ENCODE results near the gene BAZ2B. TPM values are rescaled to one million over a fixed set of nuclear protein-coding genes. Genes with fewer than 3 reads are reported as not detected.

Gene BAZ2B
- total RNA-seq, 2 experiments from 2014 or later: 3.7 to 11.8 TPM

GRCh38 chr2:159591221-159591620 lies 25.1 kb downstream of the BAZ2B start:
- intact Hi-C loops (cut with micrococcal nuclease; ENCODE audit: unreplicated experiment): no loop called here
- no TSS peak for BruUV-seq (replicated peaks)

DNA sequence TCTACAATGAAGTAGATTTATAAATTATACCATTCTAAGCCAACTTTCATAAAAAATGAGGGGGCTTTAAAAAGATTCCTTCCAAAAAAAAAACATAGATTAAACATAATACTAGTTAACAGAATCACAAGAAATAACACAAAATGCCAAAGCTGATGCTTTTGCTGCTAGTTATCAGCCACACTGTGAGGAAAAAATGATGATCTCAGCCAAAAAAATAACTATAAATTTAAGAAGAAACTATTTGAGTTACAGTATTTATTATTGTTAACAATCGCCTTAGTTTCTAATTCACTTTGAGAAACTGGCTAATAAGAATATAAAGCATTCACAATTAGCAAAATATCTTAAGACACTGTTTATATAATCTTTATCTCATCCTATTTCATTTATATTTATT lies 27.1 kb downstream of the BAZ2B start:
- no peak overlapping the region for H3K4me2 ChIP-seq (ENCODE audit: low read length)
- no peak overlapping the region for H3K27ac ChIP-seq (ENCODE audit: low read depth, low read length, poor library complexity, severe bottlenecking)
- TF ChIP-seq EZH2phosphoT487 (IDR thresholded peaks at IDR 0.05; ENCODE audit: borderline replicate concordance, low read depth, low read length): no peak
- TF ChIP-seq, protein P1, sequence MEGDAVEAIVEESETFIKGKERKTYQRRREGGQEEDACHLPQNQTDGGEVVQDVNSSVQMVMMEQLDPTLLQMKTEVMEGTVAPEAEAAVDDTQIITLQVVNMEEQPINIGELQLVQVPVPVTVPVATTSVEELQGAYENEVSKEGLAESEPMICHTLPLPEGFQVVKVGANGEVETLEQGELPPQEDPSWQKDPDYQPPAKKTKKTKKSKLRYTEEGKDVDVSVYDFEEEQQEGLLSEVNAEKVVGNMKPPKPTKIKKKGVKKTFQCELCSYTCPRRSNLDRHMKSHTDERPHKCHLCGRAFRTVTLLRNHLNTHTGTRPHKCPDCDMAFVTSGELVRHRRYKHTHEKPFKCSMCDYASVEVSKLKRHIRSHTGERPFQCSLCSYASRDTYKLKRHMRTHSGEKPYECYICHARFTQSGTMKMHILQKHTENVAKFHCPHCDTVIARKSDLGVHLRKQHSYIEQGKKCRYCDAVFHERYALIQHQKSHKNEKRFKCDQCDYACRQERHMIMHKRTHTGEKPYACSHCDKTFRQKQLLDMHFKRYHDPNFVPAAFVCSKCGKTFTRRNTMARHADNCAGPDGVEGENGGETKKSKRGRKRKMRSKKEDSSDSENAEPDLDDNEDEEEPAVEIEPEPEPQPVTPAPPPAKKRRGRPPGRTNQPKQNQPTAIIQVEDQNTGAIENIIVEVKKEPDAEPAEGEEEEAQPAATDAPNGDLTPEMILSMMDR (conservative IDR thresholded peaks at IDR 0.05; ENCODE audit: low read length): no peak
- POLR2A ChIA-PET: no interaction called here
- H3K4me3 ChIP-seq (ENCODE audit: low read depth, low read length, poor library complexity, severe bottlenecking): no peak overlapping the region
- H4K20me1 ChIP-seq (ENCODE audit: insufficient read depth, low read length): no peaks in the 10 kb centered on the region
- BruUV-seq (replicated peaks): no TSS peak
- no peak overlapping the region for H2AFZ ChIP-seq (ENCODE audit: low read length)
- no peaks in the 10 kb centered on the region for H3K9me3 ChIP-seq (ENCODE audit: low read length)
- DNase-seq (ENCODE audit: low spot score): no peak
- CTCF ChIA-PET (ENCODE audit: unreplicated experiment): no interaction called here
- H3K36me3 ChIP-seq (ENCODE audit: insufficient read depth, low read length): no peaks in the 10 kb centered on the region
- intact Hi-C loops (cut with micrococcal nuclease; ENCODE audit: unreplicated experiment): no loop called here
- H3K9me2 ChIP-seq (ENCODE audit: insufficient read depth, low read length): no peaks in the 10 kb centered on the region
- H3K79me2 ChIP-seq (ENCODE audit: insufficient read depth, low read depth, low read length): no peaks in the 10 kb centered on the region
- H3K4me1 ChIP-seq (ENCODE audit: insufficient read depth, low read length, poor library complexity, severe bottlenecking): no peaks in the 10 kb centered on the region

More at GRCh38 chr2:159591221-159591620, 25.1 kb downstream of the BAZ2B start:
- TF ChIP-seq, protein P1 (conservative IDR thresholded peaks at IDR 0.05; ENCODE audit: low read length): no peak
- no peak for TF ChIP-seq EZH2phosphoT487 (IDR thresholded peaks at IDR 0.05; ENCODE audit: borderline replicate concordance, low read depth, low read length)
- no peaks in the 10 kb centered on the region for H3K9me2 ChIP-seq (ENCODE audit: insufficient read depth, low read length)
- H3K4me1 ChIP-seq (ENCODE audit: insufficient read depth, low read length, poor library complexity, severe bottlenecking): no peaks in the 10 kb centered on the region
- POLR2A ChIA-PET: no interaction called here
- H3K27ac ChIP-seq (ENCODE audit: low read depth, low read length, poor library complexity, severe bottlenecking): no peak overlapping the region
- H3K36me3 ChIP-seq (ENCODE audit: insufficient read depth, low read length): no peaks in the 10 kb centered on the region
- no peaks in the 10 kb centered on the region for H3K9me3 ChIP-seq (ENCODE audit: low read length)
- no peak for DNase-seq (ENCODE audit: low spot score)
- no peak overlapping the region for H3K4me2 ChIP-seq (ENCODE audit: low read length)
- H3K79me2 ChIP-seq (ENCODE audit: insufficient read depth, low read depth, low read length): no peaks in the 10 kb centered on the region
- H2AFZ ChIP-seq (ENCODE audit: low read length): no peak overlapping the region
- H4K20me1 ChIP-seq (ENCODE audit: insufficient read depth, low read length): no peaks in the 10 kb centered on the region
- no peak overlapping the region for H3K4me3 ChIP-seq (ENCODE audit: low read depth, low read length, poor library complexity, severe bottlenecking)
- CTCF ChIA-PET (ENCODE audit: unreplicated experiment): no interaction called here

DNA sequence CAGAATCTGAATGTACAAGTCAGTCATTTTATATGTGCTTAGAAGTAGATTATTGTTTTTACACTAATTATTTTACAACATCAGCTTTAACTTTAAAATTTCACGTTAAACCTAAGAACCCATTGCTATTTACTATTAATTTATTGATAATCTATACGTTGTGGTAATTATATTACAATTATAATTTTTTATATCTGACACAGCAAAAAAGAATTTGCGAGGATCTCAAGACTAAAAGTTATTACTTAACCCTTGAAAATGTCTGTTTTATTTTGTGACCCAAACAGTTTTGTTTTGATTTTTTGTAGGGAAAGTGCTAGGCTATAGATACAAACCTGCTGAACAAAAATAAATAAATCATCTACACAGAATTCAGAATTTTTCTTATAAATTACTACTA lies 30.3 kb downstream of the BAZ2B start:
- Histone ChIP-seq H3K79me2 (ENCODE audit: insufficient read depth, low read depth, low read length) (no peaks in the 10 kb centered on the region), H3K4me1 (ENCODE audit: insufficient read depth, low read length, poor library complexity, severe bottlenecking) (no peaks in the 10 kb centered on the region), H3K4me2 (ENCODE audit: low read length) (no peak overlapping the region), H3K36me3 (ENCODE audit: insufficient read depth, low read length) (no peaks in the 10 kb centered on the region), H2AFZ (ENCODE audit: low read length) (no peak overlapping the region), H4K20me1 (ENCODE audit: insufficient read depth, low read length) (no peaks in the 10 kb centered on the region), H3K4me3 (ENCODE audit: low read depth, low read length, poor library complexity, severe bottlenecking) (no peak overlapping the region), H3K9me3 (ENCODE audit: low read length) (no peaks in the 10 kb centered on the region), H3K27ac (ENCODE audit: low read depth, low read length, poor library complexity, severe bottlenecking) (no peak overlapping the region), H3K9me2 (ENCODE audit: insufficient read depth, low read length) (no peaks in the 10 kb centered on the region)
- ChIA-PET POLR2A (interaction anchor here (0.6 to 0.7 kb wide), 2 partner anchors 225 to 961 kb away, joined by 3 read pairs; no protein-coding TSS in a partner anchor), CTCF (ENCODE audit: unreplicated experiment) (no interaction called here)
- no peak for DNase-seq (ENCODE audit: low spot score)
- intact Hi-C loops (cut with micrococcal nuclease; ENCODE audit: unreplicated experiment): no loop called here
- BruUV-seq (replicated peaks): no TSS peak
- TF ChIP-seq, protein P1 (conservative IDR thresholded peaks at IDR 0.05; ENCODE audit: low read length): no peak
- no peak for TF ChIP-seq EZH2phosphoT487 (IDR thresholded peaks at IDR 0.05; ENCODE audit: borderline replicate concordance, low read depth, low read length)
